ENCODE data around the gene MALT1.

Gene MALT1

DNA sequence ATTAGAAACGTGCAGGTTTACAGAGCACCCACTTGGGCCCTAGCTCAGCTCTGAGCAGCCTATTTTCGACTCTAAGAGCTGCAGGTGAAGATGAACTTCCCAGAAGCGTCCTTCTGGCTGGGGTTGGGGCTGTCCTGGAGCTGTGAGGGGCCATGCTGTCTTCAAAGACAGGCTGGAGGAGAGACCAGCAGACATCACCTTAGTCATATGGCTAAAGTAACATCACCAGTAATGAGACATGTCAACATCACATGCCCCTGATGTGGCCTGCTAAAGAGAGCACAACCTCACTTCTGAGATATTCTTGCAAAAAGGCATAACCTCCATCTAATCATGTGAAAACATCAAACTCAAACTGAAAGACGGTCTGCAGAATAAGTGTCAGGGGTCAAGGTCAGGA is 106.2 kb downstream of the MALT1 start:
- H4K20me1 ChIP-seq (ENCODE audit: insufficient read depth, low read length), result no peaks in the 10 kb centered on the region
- peaks cover 1% of the 10 kb centered on the region; the same call in 1 of the 2 replicates for H3K27me3 ChIP-seq (ENCODE audit: low read depth, low read length)
- H3K4me3 ChIP-seq (ENCODE audit: low read length), result no peak overlapping the region
- H3K9ac ChIP-seq (ENCODE audit: low read length), result no peak overlapping the region
- TF ChIP-seq CTCF (IDR thresholded peaks at IDR 0.05; ENCODE audit: low read depth, low read length), result no peak
- TF ChIP-seq EZH2phosphoT487 (IDR thresholded peaks at IDR 0.05; ENCODE audit: low read depth), result no peak
- no peaks in the 10 kb centered on the region for H3K36me3 ChIP-seq (replicated peaks; ENCODE audit: low read depth, low read length)
- H3K9me3 ChIP-seq (ENCODE audit: insufficient read depth, low read length), result no peaks in the 10 kb centered on the region
- peaks cover 15% of the 10 kb centered on the region for H3K4me1 ChIP-seq (ENCODE audit: low read length)
- H3K79me2 ChIP-seq (ENCODE audit: low read length), result no peaks in the 10 kb centered on the region
- no peak overlapping the region for H2AFZ ChIP-seq (ENCODE audit: low read depth, low read length)
- H3K27ac ChIP-seq (ENCODE audit: low read length), result no peak overlapping the region
- H3K4me2 ChIP-seq (ENCODE audit: low read length), result no peak overlapping the region

GRCh38 chr18:58779529-58779928 is 108.3 kb downstream of the MALT1 start:
- Histone ChIP-seq H3K27ac (ENCODE audit: low read length) (no peak overlapping the region), H2AFZ (ENCODE audit: low read depth, low read length) (no peak overlapping the region), H3K9me3 (ENCODE audit: insufficient read depth, low read length) (no peaks in the 10 kb centered on the region), H3K79me2 (ENCODE audit: low read length) (no peaks in the 10 kb centered on the region), H3K4me1 (ENCODE audit: low read length) (peaks cover 15% of the 10 kb centered on the region), H3K9ac (ENCODE audit: low read length) (no peak overlapping the region), H3K4me3 (ENCODE audit: low read length) (no peak overlapping the region), H3K36me3 (replicated peaks; ENCODE audit: low read depth, low read length) (no peaks in the 10 kb centered on the region), H3K4me2 (ENCODE audit: low read length) (no peak overlapping the region), H3K27me3 (ENCODE audit: low read depth, low read length) (no peaks in the 10 kb centered on the region), H4K20me1 (ENCODE audit: insufficient read depth, low read length) (no peaks in the 10 kb centered on the region)
- TF ChIP-seq EZH2phosphoT487 (IDR thresholded peaks at IDR 0.05; ENCODE audit: low read depth), result no peak
- TF ChIP-seq CTCF (IDR thresholded peaks at IDR 0.05; ENCODE audit: low read depth, low read length), result no peak

- Histone ChIP-seq H4K20me1 (ENCODE audit: insufficient read depth, low read length) (no peaks in the 10 kb centered on the region), H3K4me1 (ENCODE audit: low read length) (peaks cover 19% of the 10 kb centered on the region), H3K9me3 (ENCODE audit: insufficient read depth, low read length) (no peaks in the 10 kb centered on the region), H3K27ac (ENCODE audit: low read length) (no peak overlapping the region), H3K4me3 (ENCODE audit: low read length) (no peak overlapping the region), H2AFZ (ENCODE audit: low read depth, low read length) (no peak overlapping the region), H3K27me3 (ENCODE audit: low read depth, low read length) (no peaks in the 10 kb centered on the region), H3K79me2 (ENCODE audit: low read length) (no peaks in the 10 kb centered on the region), H3K36me3 (replicated peaks; ENCODE audit: low read depth, low read length) (no peaks in the 10 kb centered on the region), H3K4me2 (ENCODE audit: low read length) (no peak overlapping the region), H3K9ac (ENCODE audit: low read length) (no peak overlapping the region)
- TF ChIP-seq CTCF (IDR thresholded peaks at IDR 0.05; ENCODE audit: low read depth, low read length) (no peak), EZH2phosphoT487 (IDR thresholded peaks at IDR 0.05; ENCODE audit: low read depth) (no peak)
Measured at GRCh38 chr18:58780045-58780444, 108.8 kb downstream of the MALT1 start.

DNA sequence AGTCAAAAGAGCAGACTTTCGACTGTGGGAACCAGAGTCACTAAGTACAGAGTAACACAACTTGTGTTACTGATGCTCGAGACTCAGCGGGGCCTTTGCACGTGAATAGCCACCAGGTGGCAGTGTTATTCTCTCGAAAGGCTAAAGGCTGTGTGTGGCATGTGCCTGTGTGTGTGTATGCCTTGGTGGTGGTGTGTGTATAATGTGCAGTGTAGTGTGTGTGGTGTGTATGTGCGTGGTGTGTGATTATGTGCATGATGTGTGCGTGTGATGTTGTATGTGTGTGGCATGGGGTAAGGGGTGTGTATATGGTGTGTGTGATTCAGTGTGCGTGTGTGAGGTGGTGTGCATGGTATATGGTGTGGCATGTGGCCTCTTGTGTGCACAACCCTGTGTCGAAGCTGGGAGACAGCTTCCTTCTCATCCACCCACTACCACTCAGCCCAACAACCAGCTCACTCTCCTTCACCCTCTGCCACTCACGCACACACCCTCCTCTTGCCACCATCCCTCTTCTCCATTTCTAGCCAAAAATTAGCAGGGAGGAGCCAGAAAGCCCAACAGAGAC is 110.4 kb downstream of the MALT1 start:
- no peaks in the 10 kb centered on the region for H3K36me3 ChIP-seq (replicated peaks; ENCODE audit: low read depth, low read length)
- peak overlapping the region; percentile 22; the same call in 1 of the 2 replicates for H2AFZ ChIP-seq (ENCODE audit: low read depth, low read length)
- no peaks in the 10 kb centered on the region for H4K20me1 ChIP-seq (ENCODE audit: insufficient read depth, low read length)
- H3K27me3 ChIP-seq (ENCODE audit: low read depth, low read length), result no peaks in the 10 kb centered on the region
- no peak overlapping the region for H3K4me2 ChIP-seq (ENCODE audit: low read length)
- H3K4me1 ChIP-seq (ENCODE audit: low read length), result peaks cover 24% of the 10 kb centered on the region
- H3K9ac ChIP-seq (ENCODE audit: low read length), result no peak overlapping the region
- H3K4me3 ChIP-seq (ENCODE audit: low read length), result no peak overlapping the region
- H3K27ac ChIP-seq (ENCODE audit: low read length), result no peak overlapping the region
- TF ChIP-seq EZH2phosphoT487 (IDR thresholded peaks at IDR 0.05; ENCODE audit: low read depth) (no peak), CTCF (IDR thresholded peaks at IDR 0.05; ENCODE audit: low read depth, low read length) (peak; percentile 100)
- H3K9me3 ChIP-seq (ENCODE audit: insufficient read depth, low read length), result no peaks in the 10 kb centered on the region
- H3K79me2 ChIP-seq (ENCODE audit: low read length), result no peaks in the 10 kb centered on the region

Data from OCI-LY3 (cell line).